HUES64 (cell line): ENCODE results near the gene CEND1.
A peak's percentile ranks its signal among the peaks of the same experiment; 100 is the strongest.

ENCODE experiments used
- H3K27ac ChIP-seq: 2 replicates; pipeline ENCODE4 v1.7.0; 2013; ENCODE audit warnings: low read depth, low read length, inconsistent platforms
- H3K27me3 ChIP-seq: 2 replicates; pipeline ENCODE4 v1.6.1; 2013; ENCODE audit warnings: mild to moderate bottlenecking, low read length; ENCODE audit not compliant: insufficient read depth
- H3K36me3 ChIP-seq: 2 replicates; pipeline ENCODE4 v1.6.1; 2013; ENCODE audit warnings: mild to moderate bottlenecking, low read length; ENCODE audit not compliant: insufficient read depth
- H3K4me1 ChIP-seq: 2 replicates; pipeline ENCODE4 v1.6.1; 2013; ENCODE audit warnings: mild to moderate bottlenecking, low read length, moderate library complexity; ENCODE audit not compliant: insufficient read depth
- H3K4me3 ChIP-seq: 2 replicates; pipeline ENCODE4 v1.5.1; 2013; ENCODE audit warnings: mild to moderate bottlenecking, low read length, moderate library complexity
- H3K9ac ChIP-seq: 2 replicates; pipeline ENCODE4 v1.6.1; 2013; ENCODE audit warnings: mild to moderate bottlenecking, low read depth, low read length
- H3K9me3 ChIP-seq: 2 replicates; pipeline ENCODE4 v1.6.1; 2013; ENCODE audit warnings: low read depth, low read length; ENCODE audit not compliant: insufficient read depth
- WGBS: fragments of 150-250, 120-280 bp; methylation state at CpG from one replicate; pipeline ENCODE4 v1.1.7; 2013; ENCODE audit warnings: missing lambda C conversion rate; 5-methylcytosine and 5-hydroxymethylcytosine counted together

The CEND1 gene

GRCh38 chr11:832529-833113 lies 42.7 kb upstream of the CEND1 start, which contains the start of gene CD151:
Gene CD151, plus strand, starts transcription at chr11:832952. Its CDS starts 3,118 bp downstream, at chr11:836070.
- 0 out of 2 replicates have a peak within 1 kb of the TSS, but pooled peaks have one; percentile 33 for H3K27ac ChIP-seq
- H3K36me3 ChIP-seq = peaks cover 16% of the 10 kb centered on the region
- peaks cover 30% of the 10 kb centered on the region for H3K4me1 ChIP-seq
- H3K9me3 ChIP-seq = no peaks in the 10 kb centered on the region
- H3K4me3 ChIP-seq = peak within 1 kb of the TSS; percentile 69
- H3K9ac ChIP-seq = peak within 1 kb of the TSS; percentile 72
- H3K27me3 ChIP-seq = peaks cover 47% of the 10 kb centered on the region
- under 1% methylated on average over 46 of the region's 67 CpGs for WGBS

GRCh38 chr11:831961-832528 lies 42.2 kb upstream of the CEND1 start:
- Histone ChIP-seq H3K27ac (0 out of 2 replicates have a peak overlapping the region, but pooled peaks have one; percentile 33), H3K4me1 (peaks cover 32% of the 10 kb centered on the region), H3K36me3 (peaks cover 10% of the 10 kb centered on the region), H3K4me3 (peak overlapping the region; percentile 52), H3K9ac (0 out of 2 replicates have a peak overlapping the region, but pooled peaks have one; percentile 38), H3K9me3 (no peaks in the 10 kb centered on the region), H3K27me3 (peaks cover 53% of the 10 kb centered on the region)
- 30% methylated on average over 21 of the region's 23 CpGs for WGBS

- 9% methylated on average over 31 of the region's 31 CpGs for WGBS
- H3K9ac ChIP-seq = peak overlapping the region; percentile 55; the same call in 1 of the 2 replicates
- peaks cover 60% of the 10 kb centered on the region for H3K27me3 ChIP-seq
- H3K4me3 ChIP-seq = peak overlapping the region; percentile 52
- H3K27ac ChIP-seq = no peak overlapping the region
- no peaks in the 10 kb centered on the region for H3K9me3 ChIP-seq
- 0 out of 2 replicates have a peak, but pooled peaks cover 2% of the 10 kb centered on the region for H3K36me3 ChIP-seq
- peaks cover 32% of the 10 kb centered on the region for H3K4me1 ChIP-seq
These were observed 41.4 kb upstream of the CEND1 start for GRCh38 chr11:831118-831864.

GRCh38 chr11:830295-831117 lies 40.6 kb upstream of the CEND1 start:
- Histone ChIP-seq H3K27me3 (peaks cover 68% of the 10 kb centered on the region), H3K27ac (no peak overlapping the region), H3K4me3 (peak overlapping the region; percentile 52), H3K9me3 (no peaks in the 10 kb centered on the region), H3K9ac (peak overlapping the region; percentile 55; the same call in 1 of the 2 replicates), H3K36me3 (no peaks in the 10 kb centered on the region), H3K4me1 (peaks cover 32% of the 10 kb centered on the region)
- WGBS = 2% methylated on average over 75 of the region's 78 CpGs

GRCh38 chr11:829847-830294 lies 40.0 kb upstream of the CEND1 start:
- H3K4me1 ChIP-seq = peaks cover 32% of the 10 kb centered on the region
- peak overlapping the region; percentile 52 for H3K4me3 ChIP-seq
- H3K27me3 ChIP-seq = peaks cover 68% of the 10 kb centered on the region
- H3K36me3 ChIP-seq = 0 out of 2 replicates have a peak, but pooled peaks cover 3% of the 10 kb centered on the region
- 2% methylated on average over 39 of the region's 39 CpGs for WGBS
- peak overlapping the region; percentile 41; the same call in 1 of the 2 replicates for H3K9ac ChIP-seq
- no peak overlapping the region for H3K27ac ChIP-seq
- H3K9me3 ChIP-seq = no peaks in the 10 kb centered on the region

DNA sequence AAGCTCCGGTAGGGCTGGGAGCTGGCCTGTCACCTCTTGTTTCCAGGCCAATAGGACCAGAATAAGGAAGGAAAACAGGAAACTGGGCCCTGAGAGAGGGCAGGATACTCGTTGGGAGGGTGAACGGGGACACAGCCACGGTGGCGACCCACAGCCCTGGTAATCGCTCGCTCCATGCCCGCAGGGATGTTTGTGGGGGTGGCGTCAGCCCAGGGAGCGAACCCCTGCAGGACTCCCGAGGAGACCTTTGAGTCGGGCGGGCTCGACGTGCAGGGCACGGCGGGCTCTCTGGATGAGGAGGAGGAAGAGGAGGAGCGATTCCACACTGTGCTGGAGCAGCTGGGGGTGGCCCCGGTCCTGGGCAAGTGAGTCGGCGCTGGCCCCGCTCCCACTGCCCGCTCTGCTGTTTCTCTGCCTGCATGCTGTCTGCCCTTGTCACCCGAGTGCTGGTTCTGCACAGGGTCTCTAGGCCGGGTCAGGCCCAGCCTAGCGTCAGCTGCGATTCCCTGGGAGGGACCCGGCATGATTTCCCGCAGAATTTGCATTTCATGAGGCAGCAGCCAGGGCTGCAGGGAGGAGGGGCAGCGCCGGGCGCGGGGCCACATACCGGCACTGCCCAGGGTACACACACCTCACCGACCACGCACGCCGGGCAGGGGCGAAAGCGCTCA lies 39.4 kb upstream of the CEND1 start:
- Histone ChIP-seq H3K27ac (no peak overlapping the region), H3K4me1 (peaks cover 32% of the 10 kb centered on the region), H3K9ac (peak overlapping the region; percentile 41; the same call in 1 of the 2 replicates), H3K4me3 (peak overlapping the region; percentile 52), H3K27me3 (peaks cover 68% of the 10 kb centered on the region), H3K9me3 (no peaks in the 10 kb centered on the region), H3K36me3 (0 out of 2 replicates have a peak, but pooled peaks cover 3% of the 10 kb centered on the region)
- 4% methylated on average over 40 of the region's 40 CpGs for WGBS

- Histone ChIP-seq H3K27me3 (peaks cover 68% of the 10 kb centered on the region), H3K9ac (no peak overlapping the region), H3K27ac (no peak overlapping the region), H3K36me3 (0 out of 2 replicates have a peak, but pooled peaks cover 3% of the 10 kb centered on the region), H3K4me3 (peak overlapping the region; percentile 52), H3K9me3 (no peaks in the 10 kb centered on the region), H3K4me1 (peaks cover 32% of the 10 kb centered on the region)
- WGBS = 52% methylated on average over 21 of the region's 21 CpGs
These were observed 38.8 kb upstream of the CEND1 start for GRCh38 chr11:828506-829175.

DNA sequence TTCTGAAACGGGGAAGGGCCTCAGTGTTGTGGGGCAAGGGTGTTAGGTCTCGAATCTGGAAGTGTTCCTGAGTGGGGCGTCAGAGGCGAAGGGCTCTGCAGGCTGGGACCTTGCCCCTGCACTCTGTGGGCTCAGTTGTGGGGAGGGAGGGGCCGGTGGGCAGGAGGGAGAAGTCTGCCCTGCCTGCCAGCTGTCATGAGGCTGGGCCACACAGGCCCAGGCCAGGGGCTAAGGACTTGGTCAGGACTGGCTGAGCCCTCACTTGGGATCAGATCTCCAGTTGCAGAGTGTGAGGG lies 38.0 kb upstream of the CEND1 start, which contains the start of gene CRACR2B:
Gene CRACR2B, plus strand, starts transcription at position 23 of the 296 bp plus-strand sequence. CDS start 689 bp downstream, outside the sequence.
- Histone ChIP-seq H3K4me3 (peak within 1 kb of the TSS; percentile 55), H3K9ac (peak within 1 kb of the TSS; percentile 41), H3K4me1 (peaks cover 32% of the 10 kb centered on the region), H3K36me3 (0 out of 2 replicates have a peak, but pooled peaks cover 3% of the 10 kb centered on the region), H3K27me3 (peaks cover 68% of the 10 kb centered on the region), H3K9me3 (no peaks in the 10 kb centered on the region), H3K27ac (no peak within 1 kb of the TSS; the same call in 1 of the 2 replicates)
- WGBS = 37% methylated on average over 5 of the region's 5 CpGs

DNA sequence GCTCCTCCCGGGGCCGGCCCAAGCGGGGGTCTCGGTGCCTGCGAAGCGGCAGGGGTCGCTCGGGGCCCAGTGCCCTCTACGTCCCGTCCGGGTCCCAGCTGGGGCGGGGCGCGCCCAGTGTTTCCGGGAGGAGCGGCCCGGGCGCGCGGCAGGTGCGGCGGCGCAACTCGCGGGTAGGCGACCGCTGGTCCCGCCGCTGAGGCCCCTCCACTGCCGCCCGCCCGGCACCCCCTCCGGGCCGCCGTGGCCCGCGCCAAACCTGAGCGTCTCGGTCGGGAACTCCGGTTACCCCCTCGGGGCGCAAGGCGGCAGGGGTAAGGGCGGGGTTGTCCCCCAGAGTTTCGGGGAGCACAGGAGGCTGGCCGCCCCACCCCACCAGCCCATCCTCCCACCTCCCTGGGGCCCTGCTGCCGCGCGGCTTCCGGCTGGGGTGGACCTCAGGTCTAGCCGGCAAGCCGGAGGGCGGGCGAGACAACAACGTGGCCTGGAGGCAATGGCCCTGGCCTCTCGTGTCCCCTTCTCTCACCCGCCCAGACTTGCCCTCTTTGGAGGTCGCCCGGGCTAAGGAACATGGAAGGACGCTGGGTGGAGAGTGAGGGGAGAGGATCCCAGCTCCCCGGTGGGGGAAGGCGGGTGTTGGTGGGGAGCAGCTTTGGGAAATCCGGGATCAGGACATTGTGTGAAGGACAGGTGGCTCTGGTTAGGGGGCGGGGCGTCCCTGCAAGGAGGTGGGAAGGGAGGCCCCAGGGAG lies 37.4 kb upstream of the CEND1 start:
- H3K27me3 ChIP-seq = peaks cover 67% of the 10 kb centered on the region
- H3K4me3 ChIP-seq = peak overlapping the region; percentile 55
- 2% methylated on average over 65 of the region's 66 CpGs for WGBS
- peak overlapping the region; percentile 41 for H3K9ac ChIP-seq
- 0 out of 2 replicates have a peak, but pooled peaks cover 3% of the 10 kb centered on the region for H3K36me3 ChIP-seq
- no peaks in the 10 kb centered on the region for H3K9me3 ChIP-seq
- peaks cover 32% of the 10 kb centered on the region for H3K4me1 ChIP-seq
- no peak overlapping the region; the same call in 1 of the 2 replicates for H3K27ac ChIP-seq
